GM21717 (cell line): Measurements from ENCODE around the gene PARD3B.

ENCODE experiments used
- ATAC-seq: cut with Tn5 transposase; IDR thresholded peaks from one replicate; pipeline ENCODE4 v1.9.1; 2021; ENCODE audit warnings: mild to moderate bottlenecking, moderate library complexity; ENCODE audit not compliant: unreplicated experiment

Gene PARD3B

DNA sequence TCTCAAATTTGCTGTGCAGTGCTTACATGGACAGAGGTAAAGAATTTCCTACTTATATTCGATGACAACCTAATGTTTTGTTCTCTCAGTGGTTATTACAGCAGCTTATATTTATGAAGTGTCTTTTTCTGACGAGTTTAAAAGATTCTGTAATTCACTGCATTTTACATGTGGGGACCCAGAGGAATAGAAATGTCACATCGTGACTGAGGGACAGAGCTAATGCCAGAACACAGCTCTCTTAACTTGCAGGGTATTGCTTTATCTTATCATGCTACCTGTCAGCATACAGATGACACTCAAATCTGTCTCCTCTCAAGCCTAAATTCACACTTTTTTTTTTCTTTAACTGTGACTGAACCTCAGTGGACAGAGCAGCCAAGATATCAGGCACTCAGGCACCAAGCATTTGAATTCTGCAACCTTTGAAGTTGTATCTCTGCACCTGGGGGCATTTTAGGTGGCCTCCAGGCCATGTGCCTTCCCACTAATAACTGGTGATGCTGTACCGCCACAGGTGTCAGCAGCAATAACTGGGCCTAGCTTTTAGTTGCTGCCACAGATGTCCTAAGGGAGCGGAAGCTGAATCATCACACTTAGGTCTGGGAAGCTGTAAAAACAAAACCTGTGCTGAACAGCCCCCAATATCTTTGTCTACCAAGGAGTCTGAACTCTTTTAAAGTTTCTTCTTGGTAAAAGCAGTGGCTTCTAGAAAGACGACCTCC, 821.2 kb downstream of the PARD3B start:
- ATAC-seq = no peak

DNA sequence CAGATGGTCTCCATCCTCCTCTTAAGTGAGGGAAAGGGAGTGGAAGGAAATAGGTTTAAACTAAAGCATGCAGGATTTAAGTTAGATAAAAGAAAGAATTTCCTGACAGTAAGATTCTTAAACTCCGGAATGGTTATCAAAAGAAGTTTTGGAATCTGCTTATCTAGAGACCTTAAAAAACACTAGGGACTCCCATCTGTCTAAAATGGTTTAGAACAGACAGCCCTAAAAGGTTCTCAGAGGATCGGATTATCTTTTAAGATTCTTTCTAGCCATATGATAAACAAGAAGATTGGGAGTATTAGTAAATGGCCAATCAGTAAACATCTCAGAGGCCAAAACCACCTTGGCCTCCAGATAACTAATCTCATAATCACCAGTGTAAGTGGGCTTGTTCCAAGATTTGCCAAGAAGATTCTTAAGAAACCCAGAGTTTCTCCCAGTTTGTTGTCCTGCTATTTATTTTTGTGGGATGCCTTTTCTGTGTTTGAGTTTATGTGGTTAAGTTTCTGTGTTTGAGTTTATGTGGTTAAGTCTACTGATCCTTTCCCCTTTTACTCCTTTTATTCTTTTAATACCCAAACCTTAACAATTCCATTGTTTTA, 822.2 kb downstream of the PARD3B start:
- ATAC-seq = no peak

DNA sequence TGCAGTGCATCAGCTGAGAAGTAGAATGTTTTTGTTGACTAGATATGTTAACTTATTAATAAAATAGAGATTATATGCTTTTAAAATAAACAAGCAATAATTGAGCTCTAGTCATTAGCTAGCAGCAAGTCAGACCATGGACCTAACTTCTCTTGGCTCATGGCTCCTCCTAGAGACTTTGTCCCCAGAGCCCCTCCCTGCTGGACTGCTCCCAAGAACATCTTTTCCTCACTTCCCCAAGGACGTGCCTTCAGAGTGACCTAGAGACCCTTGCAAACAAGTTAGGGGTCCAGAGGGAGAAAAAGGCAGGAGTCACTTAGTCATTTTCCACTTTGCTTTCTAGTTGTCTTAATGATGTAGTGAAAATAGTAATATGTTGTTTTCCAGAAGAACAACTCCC, 824.5 kb downstream of the PARD3B start:
- no peak for ATAC-seq

DNA sequence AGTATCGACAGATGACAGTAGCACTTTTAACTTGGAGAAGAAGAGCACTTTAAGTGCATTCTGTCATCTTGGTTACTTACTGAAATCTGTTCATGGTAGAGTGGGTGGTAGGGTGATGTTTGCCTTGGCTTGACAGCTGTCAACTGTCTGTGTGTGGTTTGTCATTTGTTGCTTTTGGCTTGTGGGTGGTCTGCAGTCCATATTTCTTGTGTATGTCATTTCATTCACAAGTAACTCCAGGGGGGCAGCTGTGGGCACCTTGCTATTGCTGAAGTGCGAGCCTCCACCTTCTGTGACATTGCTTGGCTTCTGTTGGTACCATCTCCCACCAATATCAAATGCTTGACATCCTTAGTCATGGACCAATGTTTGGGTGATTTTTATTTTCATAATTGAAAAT, 825.5 kb downstream of the PARD3B start:
- ATAC-seq = no peak

DNA sequence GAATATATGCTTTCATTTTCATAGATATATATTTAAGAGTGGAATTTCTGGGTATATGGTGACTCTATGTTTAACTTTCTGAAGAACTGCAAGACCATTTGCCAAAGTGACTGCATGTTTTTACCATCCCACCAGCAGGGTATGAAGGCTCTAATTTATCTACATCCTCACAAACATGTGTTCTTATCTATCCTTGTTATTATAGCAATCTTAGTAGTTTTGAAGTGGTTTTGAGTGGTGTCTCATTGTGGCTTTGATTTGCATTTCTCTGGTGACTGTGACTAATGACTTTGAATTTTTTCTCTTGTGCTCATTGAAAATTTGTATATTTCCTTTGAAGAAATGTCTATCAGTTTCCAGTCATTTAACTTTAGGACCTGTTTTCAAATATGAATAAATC, 826.9 kb downstream of the PARD3B start:
- no peak for ATAC-seq

DNA sequence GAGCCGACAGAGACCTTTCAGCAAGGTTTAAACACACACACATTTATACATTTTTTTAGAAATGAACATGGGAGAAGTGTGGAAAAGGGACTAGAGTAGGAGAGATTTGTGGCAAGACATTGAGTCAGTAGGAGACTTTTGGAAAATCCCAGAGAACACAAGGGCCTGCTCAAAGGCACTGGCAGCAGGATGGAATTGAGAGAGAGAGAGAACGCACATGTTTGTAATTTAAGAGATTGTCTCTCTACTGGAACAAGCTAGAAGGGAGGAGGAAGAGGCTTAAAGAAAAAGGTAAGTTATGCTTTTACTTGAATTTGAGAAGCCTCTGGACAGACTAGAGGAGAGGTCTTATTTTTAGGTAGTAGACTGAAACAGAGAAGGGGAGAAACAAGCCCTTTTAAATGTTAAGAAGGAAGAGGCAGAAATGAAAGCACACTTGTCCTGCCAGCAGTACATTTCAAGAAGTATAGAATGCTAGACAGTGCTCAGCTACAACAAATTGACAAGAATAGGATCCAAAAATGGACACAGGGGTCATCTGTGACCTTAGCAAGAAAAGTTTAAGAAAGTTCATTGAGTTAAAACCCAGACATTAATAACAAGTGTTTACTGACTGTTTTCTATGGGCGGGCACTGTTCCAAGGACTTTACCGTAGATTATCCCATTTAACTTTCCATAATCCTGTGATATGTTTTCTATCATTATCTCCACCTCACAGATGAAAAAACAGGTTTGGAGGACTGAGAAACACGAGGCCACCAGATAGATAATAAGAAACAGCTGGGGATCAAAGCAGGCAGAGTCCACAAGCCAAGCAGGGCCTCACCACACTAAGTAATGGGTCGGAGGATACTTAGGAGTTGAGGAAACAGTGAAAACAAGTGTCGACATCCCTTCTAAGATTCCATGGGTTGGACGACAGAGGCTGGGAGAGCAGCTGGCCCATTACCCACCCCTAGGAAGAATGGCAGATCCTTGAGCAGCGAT, 830.5 kb downstream of the PARD3B start:
- ATAC-seq = no peak

DNA sequence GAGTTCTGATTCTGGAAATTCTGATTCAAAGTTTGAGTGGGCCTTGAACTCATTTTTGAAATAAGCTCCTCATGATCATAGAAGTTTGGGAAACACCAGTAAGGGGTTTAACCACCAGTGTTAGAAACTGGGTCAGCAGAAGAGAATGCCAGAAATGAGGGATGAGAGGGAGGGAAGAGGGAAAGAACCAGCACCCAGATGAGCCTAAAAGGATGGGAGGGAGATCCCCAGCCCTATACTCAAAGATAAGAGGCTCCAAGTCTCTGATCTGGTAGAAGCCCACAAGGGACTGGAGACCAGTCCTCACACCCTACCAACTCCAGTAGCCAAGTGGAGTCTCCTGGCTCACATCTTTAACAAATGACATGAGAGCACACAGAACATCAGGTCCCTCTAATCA, 832.0 kb downstream of the PARD3B start:
- ATAC-seq = no peak

DNA sequence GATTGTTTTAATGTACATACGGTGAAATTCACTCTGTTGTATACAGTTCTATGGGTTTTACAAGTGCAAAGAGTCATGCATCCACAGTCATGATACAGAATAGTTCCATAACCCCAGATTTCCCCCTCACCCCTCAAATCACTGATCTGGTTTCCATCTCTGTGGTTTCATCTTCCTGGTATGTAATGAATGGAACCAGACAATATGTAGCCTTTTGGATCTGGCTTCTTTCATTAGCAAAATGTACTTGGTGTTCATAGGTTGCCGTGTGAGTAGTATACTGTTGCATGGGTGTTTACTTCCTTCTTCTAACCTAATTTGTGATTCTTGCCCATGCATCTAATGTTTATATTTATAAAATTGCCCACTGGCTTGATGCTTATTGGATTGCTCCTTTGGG, 838.3 kb downstream of the PARD3B start:
- no peak for ATAC-seq

DNA sequence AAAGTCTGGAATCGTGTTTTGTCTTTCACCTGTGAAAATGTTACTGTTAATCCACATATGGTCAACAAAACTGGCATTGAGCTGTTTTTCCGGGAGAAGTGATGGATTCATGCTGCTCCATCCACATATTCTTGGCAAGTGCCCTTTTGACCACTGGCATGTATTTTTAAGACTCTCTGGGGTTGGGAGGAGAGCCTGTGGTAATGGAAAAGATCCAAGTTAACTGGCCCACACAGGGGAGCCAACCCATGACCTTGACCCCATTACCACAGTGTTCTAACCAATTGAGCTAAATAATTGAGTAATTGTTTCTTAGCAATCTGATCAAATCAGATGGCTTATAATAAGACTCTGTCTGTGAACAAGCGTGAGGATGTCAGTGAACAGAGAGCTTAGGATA, 840.8 kb downstream of the PARD3B start:
- ATAC-seq = no peak

DNA sequence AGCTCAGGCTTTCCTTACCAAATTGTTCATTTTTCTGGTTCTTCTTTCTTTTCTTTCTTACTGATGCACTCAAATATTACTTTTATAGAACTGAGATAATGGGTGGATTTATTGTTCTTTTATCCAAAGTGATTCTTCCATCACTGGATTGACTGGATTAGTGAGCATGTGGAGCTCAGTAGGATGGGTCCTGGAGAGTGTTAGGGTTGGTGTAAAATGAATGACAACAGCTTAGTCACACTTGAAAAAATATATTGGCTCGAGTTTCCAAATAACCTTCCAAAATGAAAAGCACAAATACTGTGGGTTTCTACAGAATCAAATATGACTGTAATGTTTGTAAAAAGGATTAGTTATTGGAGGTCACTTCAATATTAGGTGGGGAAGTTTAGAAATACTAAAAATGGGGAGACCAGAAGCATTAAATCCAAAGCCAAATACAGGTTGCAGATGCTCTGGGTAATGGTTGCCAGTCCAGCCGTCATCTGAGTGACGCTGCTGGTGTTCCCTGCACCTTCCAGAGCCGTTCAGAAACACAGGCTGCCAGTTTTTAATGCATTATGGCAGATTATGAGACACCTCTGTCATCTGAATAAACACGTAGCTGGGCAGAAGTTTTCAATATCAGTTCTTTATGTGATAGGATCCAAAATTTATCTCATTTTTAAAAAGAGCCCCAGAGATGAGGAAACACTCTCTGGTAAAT, 842.2 kb downstream of the PARD3B start:
- no peak for ATAC-seq

DNA sequence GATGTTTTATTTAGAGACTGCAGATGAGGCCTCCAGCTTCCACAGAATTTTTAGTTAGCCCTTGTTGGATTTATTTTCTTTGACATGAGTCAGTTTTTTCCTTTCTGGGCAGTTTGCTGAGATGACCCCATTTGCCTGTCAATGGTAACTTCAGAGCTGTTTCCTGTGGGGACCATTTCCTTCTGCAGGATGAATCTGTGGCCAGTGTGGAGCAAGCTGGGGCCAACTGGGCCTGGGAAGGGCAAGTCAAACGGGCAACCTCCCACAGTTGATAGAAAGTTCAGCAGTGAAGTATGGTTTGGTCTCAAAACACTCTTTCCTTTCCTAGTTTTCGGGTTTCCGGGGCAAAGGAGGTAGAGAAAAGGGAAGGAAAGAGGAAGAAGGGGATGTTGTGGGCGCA, 845.6 kb downstream of the PARD3B start:
- ATAC-seq = no peak

DNA sequence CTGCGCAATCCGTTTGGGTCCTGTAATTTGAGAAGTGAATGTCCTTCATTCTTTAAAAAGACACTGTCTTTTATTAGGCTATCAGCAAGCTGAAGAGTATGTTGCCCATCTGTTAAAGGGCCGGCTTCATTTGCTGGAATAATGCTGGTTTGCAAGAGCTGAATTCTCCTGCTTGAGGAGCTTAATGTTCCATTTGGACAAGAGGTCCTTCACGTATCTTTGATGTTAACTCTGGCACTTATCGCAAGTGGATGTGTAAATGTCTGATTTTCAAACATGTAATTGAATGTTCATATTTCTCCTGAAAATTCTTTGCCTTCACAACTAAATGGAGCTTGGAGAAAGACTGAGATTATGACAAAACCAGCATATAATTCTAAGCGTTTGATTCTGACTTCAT, 856.2 kb downstream of the PARD3B start:
- ATAC-seq = no peak

DNA sequence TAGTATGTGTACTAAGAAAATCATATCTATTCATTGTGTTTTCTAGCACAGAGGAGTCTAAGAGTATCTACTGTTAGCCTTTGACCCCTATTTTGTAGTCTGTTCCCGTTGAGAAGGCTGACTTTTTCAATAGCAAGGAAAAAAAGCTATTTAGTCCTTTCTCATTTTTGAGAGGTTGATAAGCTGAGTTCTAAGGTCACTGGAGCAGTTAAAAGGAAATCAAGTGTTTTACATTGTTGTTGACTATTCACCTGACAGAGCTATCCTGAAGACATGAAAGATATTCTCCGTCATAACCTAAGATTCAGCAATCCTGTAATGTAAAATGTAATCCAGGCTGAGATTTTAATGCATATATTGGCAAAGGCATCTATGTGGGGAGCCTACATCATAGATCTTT, 856.7 kb downstream of the PARD3B start:
- ATAC-seq = no peak

DNA sequence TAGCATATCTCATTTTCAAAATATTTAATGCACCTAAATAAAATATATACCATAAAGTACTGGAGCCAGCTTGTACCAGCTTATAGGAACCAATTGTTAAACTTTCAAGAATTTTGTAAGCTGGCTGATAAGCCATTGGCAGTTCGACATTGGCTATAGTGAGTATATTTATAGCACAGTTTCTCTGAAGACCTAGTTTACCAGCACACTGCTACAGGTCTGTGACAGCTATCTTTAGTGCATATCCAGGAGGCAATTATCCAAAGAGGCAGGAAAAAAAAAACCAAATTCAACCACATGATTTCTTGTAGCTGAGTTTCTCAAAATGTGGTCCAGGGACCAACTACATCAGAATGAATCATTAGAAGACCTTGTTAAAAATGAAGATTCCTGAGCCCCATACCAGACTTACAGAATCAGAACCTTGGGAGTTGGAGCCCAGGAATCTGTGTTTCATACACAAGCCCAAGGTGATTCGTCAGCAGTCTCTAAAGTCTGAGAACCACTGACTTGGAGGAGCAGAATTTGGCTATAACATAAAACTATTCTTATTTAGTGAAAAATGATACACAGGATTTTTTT, 858.1 kb downstream of the PARD3B start:
- no peak for ATAC-seq

DNA sequence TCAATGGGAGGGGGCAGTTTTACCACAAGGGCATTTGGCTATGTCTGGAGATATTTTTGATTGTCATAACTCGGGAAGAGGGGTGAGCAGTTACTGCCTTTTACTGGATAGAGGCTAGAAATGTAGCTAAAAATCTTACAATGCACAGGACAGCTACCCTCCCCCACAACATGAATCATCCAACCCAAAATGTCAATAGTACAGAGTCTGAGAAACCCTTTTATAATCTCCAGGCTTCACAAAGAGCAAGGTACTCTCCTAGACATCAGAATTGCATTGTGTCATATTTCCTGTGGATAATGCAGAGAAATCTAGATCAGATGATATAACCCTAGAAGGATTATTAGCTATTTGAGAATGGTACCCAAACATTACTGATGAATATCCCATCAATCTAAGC, 859.9 kb downstream of the PARD3B start:
- no peak for ATAC-seq

DNA sequence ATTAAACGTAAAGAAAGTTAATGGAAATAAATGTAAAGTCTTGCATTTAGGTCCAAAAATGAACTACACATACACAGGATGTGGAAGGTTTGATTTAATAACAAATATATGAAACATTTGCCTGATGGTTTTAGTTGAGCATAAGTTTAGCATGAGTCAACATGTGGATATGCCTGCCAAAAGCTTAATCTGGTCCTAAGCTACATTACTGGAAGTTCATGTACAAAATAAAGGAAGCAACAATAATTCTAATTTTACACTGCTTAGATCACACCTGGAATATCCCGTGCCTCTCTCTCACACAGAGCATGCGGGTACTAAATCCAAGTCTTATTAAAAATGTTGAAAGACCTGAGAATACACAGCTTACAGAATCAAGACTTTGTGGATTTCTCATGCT, 860.5 kb downstream of the PARD3B start:
- no peak for ATAC-seq

DNA sequence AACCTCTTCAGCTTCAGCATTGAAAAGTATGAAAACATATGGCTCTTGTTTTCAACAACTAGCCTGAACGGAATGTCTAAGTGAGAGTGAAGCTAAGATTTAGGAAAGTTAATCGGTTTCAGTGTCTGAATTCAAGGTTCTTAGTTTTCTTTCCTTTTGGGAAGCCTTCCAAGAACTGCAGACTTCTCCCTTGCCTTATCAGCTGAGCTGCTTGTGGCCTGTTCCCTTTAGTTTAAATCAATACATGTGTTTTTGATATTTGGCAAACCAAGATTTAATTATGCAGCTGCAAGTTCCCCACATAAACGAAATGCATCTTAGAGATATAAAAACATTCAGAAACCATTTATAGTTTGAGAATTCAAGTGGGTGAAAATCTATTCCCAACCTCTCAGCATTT, 862.7 kb downstream of the PARD3B start:
- ATAC-seq = no peak

DNA sequence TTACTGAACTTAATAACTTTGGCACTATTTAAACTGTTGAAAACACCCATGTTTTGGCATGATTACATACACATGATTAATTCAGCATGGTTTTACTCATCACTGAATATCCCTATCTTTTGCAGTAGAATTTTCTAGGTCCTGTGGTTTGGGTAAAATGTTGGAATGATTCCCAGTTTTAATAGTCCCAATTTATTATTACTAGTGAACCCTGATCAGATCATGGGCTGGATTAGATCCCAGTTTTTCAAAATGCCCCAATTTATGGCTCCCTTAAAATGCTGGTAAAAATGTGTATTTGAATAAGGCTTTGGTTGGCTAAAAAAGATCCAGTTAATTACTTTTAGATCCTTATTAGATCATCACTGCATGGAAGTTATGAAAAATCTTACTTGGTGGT, 863.4 kb downstream of the PARD3B start:
- no peak for ATAC-seq

DNA sequence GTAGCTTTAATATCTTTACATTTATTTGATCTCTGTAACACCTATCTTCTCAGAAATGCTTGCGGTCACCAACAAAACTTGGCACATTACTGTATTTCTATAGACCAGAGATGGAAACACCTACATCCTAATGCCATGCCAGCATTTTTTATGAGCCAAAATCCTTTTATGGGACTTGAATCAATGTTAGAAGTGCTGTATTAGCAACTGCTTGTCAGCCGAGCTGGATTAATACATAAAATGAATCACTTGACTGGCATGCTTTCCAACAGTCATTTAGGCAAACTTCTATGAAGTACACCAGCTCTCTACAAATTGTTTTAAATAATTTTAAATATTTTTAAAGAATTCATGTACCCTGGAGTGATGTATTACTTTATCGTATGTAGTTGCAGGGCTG, 864.1 kb downstream of the PARD3B start:
- no peak for ATAC-seq

DNA sequence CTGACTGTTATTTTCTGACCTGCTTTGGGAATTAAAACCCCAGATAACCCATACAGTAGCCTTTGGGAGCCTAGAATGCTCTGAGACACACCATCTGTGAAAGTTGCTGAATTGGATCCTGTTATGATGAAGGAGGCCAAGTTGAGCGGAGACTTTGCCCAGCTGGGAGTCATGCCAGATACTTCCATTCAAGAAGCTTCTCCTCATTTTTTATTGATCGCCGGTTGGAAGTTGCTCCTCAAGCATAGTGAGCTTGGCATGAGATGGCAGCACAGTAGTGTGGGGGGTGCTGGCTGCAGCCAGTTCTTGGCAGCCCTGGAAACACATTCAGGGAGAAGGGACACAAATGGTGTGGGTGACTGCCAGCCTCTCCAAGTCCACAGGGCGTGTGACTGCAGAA, 866.3 kb downstream of the PARD3B start:
- no peak for ATAC-seq

DNA sequence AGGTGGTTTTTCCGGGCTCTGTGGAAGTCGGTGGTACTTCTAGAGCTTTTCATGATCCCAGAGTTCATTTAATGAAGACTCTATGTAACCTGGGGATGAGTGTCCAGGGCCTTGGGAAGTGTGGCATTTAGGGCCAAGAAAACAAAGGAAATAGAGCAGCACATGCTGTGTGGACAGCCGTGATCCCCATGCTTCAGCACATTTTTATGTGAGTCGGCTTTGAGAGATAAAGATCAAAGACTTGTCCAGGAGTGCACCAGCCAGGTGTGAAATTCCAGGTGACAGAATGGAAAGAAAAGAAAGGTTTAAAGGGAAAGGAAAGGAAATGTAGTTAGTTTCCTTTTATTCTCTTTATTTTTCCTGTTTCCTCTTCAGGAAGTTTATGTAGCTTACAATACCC, 879.1 kb downstream of the PARD3B start:
- no peak for ATAC-seq
